Omental fat pad (tissue), 4 donors: ENCODE results near the gene ZBTB7A. TPM values are rescaled to one million over a fixed set of nuclear protein-coding genes. Genes with fewer than 3 reads are reported as not detected.

Experiments used
- ATAC-seq: fragments of 150-250 bp; one replicate; pipeline ENCODE4 v1.9.1; 2016; ENCODE audit warnings: mild to moderate bottlenecking, moderate library complexity; ENCODE audit not compliant: low FRiP score
- DNase-seq: peaks from one replicate; pipeline ENCODE4 v3.0.0-alpha.2; 2019; ENCODE audit warnings: low spot score
- CTCF ChIP-seq, 3 donors: fragments of 450-650 bp; IDR thresholded peaks; one replicate each; pipeline ENCODE4 v1.5.1; 2016 to 2017; ENCODE audit warnings: antibody characterized with exemption in 3 of 3, mild to moderate bottlenecking in 3 of 3, moderate library complexity in 2 of 3
- total RNA-seq, 4 donors: library from RNA; depleted of rRNA; stranded (reverse); fragments of >200 nt; gene quantifications; one replicate each; pipeline ENCODE4 v1.1.0, GENCODE V29; 2016

Gene ZBTB7A
- total RNA-seq, 4 donors from 2014 or later = 33.3 to 53.3 (median 38.4) TPM

DNA sequence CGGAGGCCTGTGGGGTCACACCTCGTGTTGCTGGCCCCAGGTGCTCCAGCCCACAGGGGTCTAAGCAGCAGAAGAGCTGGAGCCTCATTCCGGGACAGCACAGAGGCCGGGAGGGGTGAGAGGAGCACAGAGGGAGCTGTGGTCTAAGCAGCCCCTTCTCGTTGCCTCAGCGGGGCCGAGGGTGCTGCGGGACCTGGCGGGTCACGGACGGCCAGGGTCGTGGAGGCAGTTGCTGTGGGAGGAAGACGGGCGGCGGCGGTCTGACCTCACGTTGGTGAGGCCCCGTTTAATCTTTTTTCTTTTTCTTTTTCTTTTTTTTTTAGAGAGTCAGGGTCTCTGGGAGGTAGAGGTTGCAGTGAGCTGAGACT lies 37.5 kb downstream of the ZBTB7A start:
- TF ChIP-seq CTCF (IDR thresholded peaks at IDR 0.05) = no peak
- ATAC-seq (no peak), DNase-seq (no peak)

DNA sequence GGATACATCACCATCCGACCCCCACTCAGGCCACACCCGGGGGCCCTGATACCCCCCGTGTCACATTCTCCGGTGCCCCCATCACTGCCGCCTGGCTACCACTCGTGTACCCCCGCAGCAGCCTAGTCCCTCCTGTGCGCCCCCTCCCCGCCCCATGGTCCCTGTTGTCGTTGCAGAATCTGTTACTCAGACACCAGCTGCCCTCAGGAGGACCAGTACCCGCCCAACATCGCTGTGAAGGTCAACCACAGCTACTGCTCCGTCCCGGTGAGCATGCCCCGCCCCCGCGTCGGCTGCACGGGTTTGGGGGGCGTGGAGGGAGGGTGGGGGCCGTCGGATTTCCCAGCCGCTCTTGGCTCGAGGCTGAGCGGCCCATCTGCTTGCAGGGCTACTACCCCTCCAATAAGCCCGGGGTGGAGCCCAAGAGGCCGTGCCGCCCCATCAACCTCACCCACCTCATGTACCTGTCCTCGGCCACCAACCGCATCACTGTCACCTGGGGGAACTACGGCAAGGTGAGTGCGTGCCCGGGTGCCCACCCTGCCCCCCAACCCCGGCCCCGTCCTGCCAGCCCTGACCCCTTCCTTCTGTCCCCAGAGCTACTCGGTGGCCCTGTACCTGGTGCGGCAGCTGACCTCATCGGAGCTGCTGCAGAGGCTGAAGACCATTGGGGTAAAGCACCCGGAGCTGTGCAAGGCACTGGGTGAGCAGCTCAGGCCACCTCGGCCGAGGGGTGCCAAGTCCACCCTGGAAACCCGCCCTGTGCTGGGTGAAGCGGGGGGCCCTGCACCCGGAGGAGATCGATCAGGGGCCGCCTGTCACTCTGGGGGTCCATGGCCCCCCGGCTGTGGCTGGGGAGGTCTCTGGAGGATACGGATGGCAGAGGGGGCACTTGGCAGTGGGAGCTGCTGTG lies 38.1 kb downstream of the ZBTB7A start:
- ATAC-seq = no peak
- DNase-seq = no peak
- no peak for TF ChIP-seq CTCF (IDR thresholded peaks at IDR 0.05)

- TF ChIP-seq CTCF (IDR thresholded peaks at IDR 0.05) = no peak
- no peak for DNase-seq
- ATAC-seq = no peak
These were observed 39.6 kb downstream of the ZBTB7A start for GRCh38 chr19:4027146-4027545.

DNA sequence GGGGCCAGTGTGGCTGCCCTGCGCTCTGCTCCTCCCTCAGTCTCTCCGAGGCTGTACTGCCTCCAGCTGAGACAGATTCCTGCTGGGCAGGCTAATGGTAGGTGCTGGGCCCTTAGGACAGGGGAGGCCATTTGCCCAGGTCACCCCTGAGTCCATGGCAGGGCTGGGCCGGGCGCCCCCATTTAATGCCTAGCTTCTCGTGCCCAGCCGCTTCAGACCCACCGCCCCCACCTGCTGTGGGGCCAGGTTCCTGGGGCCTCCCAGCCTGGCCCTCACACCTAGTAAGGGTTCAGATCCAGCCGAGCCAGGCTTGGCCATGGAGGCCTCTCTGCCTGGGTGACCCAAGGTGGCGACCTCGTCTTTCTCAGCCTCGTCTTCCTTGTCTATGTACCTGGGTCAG lies 41.4 kb downstream of the ZBTB7A start:
- TF ChIP-seq CTCF (IDR thresholded peaks at IDR 0.05) = no peak
- DNase-seq (no peak), ATAC-seq (no peak)

- TF ChIP-seq CTCF (IDR thresholded peaks at IDR 0.05) = no peak
- ATAC-seq (no peak), DNase-seq (no peak)
These were observed 42.9 kb downstream of the ZBTB7A start for GRCh38 chr19:4023600-4024398.

DNA sequence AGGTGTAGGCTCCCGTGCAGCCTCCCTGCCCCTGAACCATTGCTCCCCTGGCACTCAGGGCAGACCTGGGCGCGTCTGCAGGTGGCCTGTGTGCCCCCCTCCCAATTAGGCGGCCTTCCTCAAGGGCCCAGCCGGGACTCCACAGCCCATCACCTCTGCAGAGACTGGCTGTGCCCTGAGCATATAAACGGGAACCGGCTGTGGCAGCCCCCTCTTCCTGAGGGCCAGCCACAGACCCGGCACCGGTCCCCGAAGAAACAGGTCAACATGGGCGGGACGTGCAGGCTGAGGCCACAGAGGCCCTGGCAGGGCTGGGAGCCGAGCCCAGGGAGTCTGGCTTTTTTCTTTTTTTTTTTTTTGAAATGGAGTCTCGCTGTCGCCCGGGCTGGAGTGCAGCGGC lies 47.1 kb downstream of the ZBTB7A start:
- no peak for TF ChIP-seq CTCF (IDR thresholded peaks at IDR 0.05)
- DNase-seq = no peak
- no peak for ATAC-seq
